ENCODE data around the gene NOS3.
A peak's percentile ranks its signal among the peaks of the same experiment; 100 is the strongest.

Gene NOS3

GRCh38 chr7:151038951-151039849 lies 48.4 kb downstream of the NOS3 start (continued):
- TF ChIP-seq ZNF561 (tag by site-specific recombination; IDR thresholded peaks at IDR 0.05; ENCODE audit: borderline replicate concordance) (0 out of 2 replicates have a peak, but pooled peaks have one; percentile 56), KLF17 (tag by site-specific recombination; IDR thresholded peaks at IDR 0.05) (peak; percentile 69), ZNF19 (tag by site-specific recombination; IDR thresholded peaks at IDR 0.05; ENCODE audit: low read depth) (no peak), ZNF510 (tag by site-specific recombination; IDR thresholded peaks at IDR 0.05; ENCODE audit: insufficient replicate concordance) (no peak), ZFP69B (tag by site-specific recombination; IDR thresholded peaks at IDR 0.05) (peak; percentile 48; the same call in 1 of the 2 replicates), ZNF391 (tag by site-specific recombination; IDR thresholded peaks at IDR 0.05; ENCODE audit: borderline replicate concordance, low read depth) (no peak), KLF8 (tag by site-specific recombination; IDR thresholded peaks at IDR 0.05) (0 out of 2 replicates have a peak, but pooled peaks have one; percentile 30), ZNF24 (tag by site-specific recombination; IDR thresholded peaks at IDR 0.05) (peak; percentile 73; the same call in 1 of the 2 replicates), ZNF184 (tag by site-specific recombination; IDR thresholded peaks at IDR 0.05) (peak; percentile 65; the same call in 1 of the 2 replicates), PATZ1 (tag by site-specific recombination; IDR thresholded peaks at IDR 0.05) (peak; percentile 87), ZNF473 (tag by site-specific recombination; IDR thresholded peaks at IDR 0.05) (no peak), SP2 (tag by site-specific recombination; IDR thresholded peaks at IDR 0.05) (peak; percentile 33; the same call in 1 of the 2 replicates), ZBTB17 (tag by site-specific recombination; IDR thresholded peaks at IDR 0.05) (peak; percentile 35)

GRCh38 chr7:151039850-151040548 lies 49.2 kb downstream of the NOS3 start:
- no peaks in the 10 kb centered on the region for H3K9me3 ChIP-seq (ENCODE audit: control insufficient read depth, insufficient read depth, low read depth, low read length)
- no peak overlapping the region; the same call in 1 of the 2 replicates for H3K27ac ChIP-seq (ENCODE audit: extremely low read depth, low read depth, low read length)
- POLR2A ChIA-PET = interaction anchor here (0.6 to 3.6 kb wide), 9 partner anchors 8 to 70 kb away, joined by 3 to 26 read pairs (median 5); partner anchors contain the start of genes ABCB8, ASIC3, CDK5 and FASTK
- no peak overlapping the region for H3K4me3 ChIP-seq (ENCODE audit: low read depth, low read length)
- H3K36me3 ChIP-seq (ENCODE audit: control insufficient read depth in 2 of 2, insufficient read depth in 1 of 2, low read length in 2 of 2) = peaks cover 0 to 50% of the 10 kb centered on the region in 2 experiments; a peak in 1 of 3 replicates
- H3K4me1 ChIP-seq (ENCODE audit: control insufficient read depth, insufficient read depth, low read length) = peaks cover 6% of the 10 kb centered on the region
- TF ChIP-seq EGR2 (tag by site-specific recombination; IDR thresholded peaks at IDR 0.05; ENCODE audit: low read depth) = peak; percentile 21; the same call in 1 of the 2 replicates
- no peak for TF ChIP-seq ZNF704 (tag by site-specific recombination; IDR thresholded peaks at IDR 0.05)
- TF ChIP-seq ZNF701 (tag by site-specific recombination; IDR thresholded peaks at IDR 0.05) = no peak
- no peak for TF ChIP-seq ZNF404 (tag by site-specific recombination; IDR thresholded peaks at IDR 0.05)
- TF ChIP-seq ZFHX2 (tag by site-specific recombination; conservative IDR thresholded peaks at IDR 0.05) = peak; percentile 40
- CTCF ChIA-PET = interaction anchor here (0.8 to 2.9 kb wide), 4 partner anchors 12 to 72 kb away, joined by 3 to 15 read pairs (median 8); partner anchors contain the start of gene ABCB8

All from HEK293 (cell line).